Panc1 (cell line): Measurements from ENCODE around the gene FAM78A. TPM values are rescaled to one million over a fixed set of nuclear protein-coding genes. Genes with fewer than 3 reads are reported as not detected.
"Not testable (repeated sequence)": the region's sequence is repeated elsewhere in the genome, so short reads cannot be mapped to it uniquely, and the experiment has no call there.

Source experiments
- ATAC-seq: fragments of 200-7000 bp; cut with Tn5 transposase; 2 replicates; pipeline ENCODE4 v1.9.1; 2020; ENCODE audit warnings: mild to moderate bottlenecking, moderate library complexity
- BruUV-seq: library from RNA; stranded (reverse); fragments of 400-500 nt; replicated peaks from 2 replicates; lab custom pipeline; 2021; lab: Mats Ljungman, UMichigan
- CTCF ChIA-PET: fragments of 300-600 bp; sonication (Branson Sonifier 250); formaldehyde crosslinking; loops from one replicate; lab custom pipeline; 2022; ENCODE audit warnings: antibody characterized with exemption; lab: Charles Lee
- POLR2A ChIA-PET: fragments of 300-600 bp; sonication (Branson Sonifier 250); formaldehyde crosslinking; loops from one replicate; lab custom pipeline; 2022; ENCODE audit warnings: antibody characterized with exemption; lab: Charles Lee
- DNase-seq: peaks from one replicate; pipeline ENCODE4 v3.0.0-alpha.2; 2010; ENCODE audit warnings: low read depth, low spot score
- H3K27ac ChIP-seq: 2 replicates; pipeline ENCODE4 v1.5.1; 2011; ENCODE audit warnings: mild to moderate bottlenecking, low read length, inconsistent platforms
- H3K27me3 ChIP-seq: fragments of 200-500 bp; sonication (Bioruptor generic); 2 replicates; pipeline ENCODE4 v1.6.0; 2014; ENCODE audit warnings: low read length, inconsistent platforms; ENCODE audit not compliant: control insufficient read depth, insufficient read depth
- H3K36me3 ChIP-seq: fragments of 200-500 bp; sonication (Bioruptor generic); 2 replicates; pipeline ENCODE4 v1.5.1; 2014; ENCODE audit warnings: inconsistent platforms, mild to moderate bottlenecking, low read length, moderate library complexity; ENCODE audit not compliant: control insufficient read depth, insufficient read depth
- H3K4me1 ChIP-seq: 2 replicates; pipeline ENCODE4 v1.5.1; 2011; ENCODE audit warnings: inconsistent platforms, mild to moderate bottlenecking, low read length, moderate library complexity; ENCODE audit not compliant: control insufficient read depth, insufficient read depth
- H3K4me3 ChIP-seq, 2 experiments: 2 replicates each; pipeline ENCODE4 v1.5.1; 2011 to 2012; ENCODE audit warnings: low read depth in 2 of 2, low read length in 2 of 2, mild to moderate bottlenecking in 2 of 2, inconsistent platforms in 1 of 2, moderate library complexity in 1 of 2
- H3K9me3 ChIP-seq: fragments of 200-500 bp; sonication (Bioruptor generic); 2 replicates; pipeline ENCODE4 v1.5.1; 2014; ENCODE audit warnings: low read depth, mild to moderate bottlenecking, inconsistent platforms, low read length, moderate library complexity; ENCODE audit not compliant: control insufficient read depth, insufficient read depth
- CTCF ChIP-seq: fragments of 450-650 bp; IDR thresholded peaks from 2 replicates; pipeline ENCODE4 v1.5.1; 2017; ENCODE audit warnings: mild to moderate bottlenecking
- POLR2AphosphoS5 ChIP-seq: IDR thresholded peaks from 2 replicates; pipeline ENCODE4 v1.6.1; 2012; ENCODE audit warnings: mild to moderate bottlenecking, low read depth, low read length, moderate library complexity
- REST ChIP-seq, 2 experiments: IDR thresholded peaks; 2 replicates each; pipeline ENCODE4 v1.6.1; 2011 to 2012; ENCODE audit warnings: low read depth in 2 of 2, control low read depth in 1 of 2, low read length in 1 of 2, mild to moderate bottlenecking in 1 of 2, moderate library complexity in 1 of 2; ENCODE audit not compliant: insufficient read depth in 1 of 2
- SIN3A ChIP-seq: IDR thresholded peaks from 2 replicates; pipeline ENCODE4 v1.6.1; 2012; ENCODE audit warnings: low read depth, mild to moderate bottlenecking, low read length, moderate library complexity, borderline replicate concordance; ENCODE audit not compliant: insufficient read depth
- TCF7L2 ChIP-seq: IDR thresholded peaks from 2 replicates; pipeline ENCODE4 v1.6.1; 2011; ENCODE audit warnings: mild to moderate bottlenecking, low read depth, low read length, inconsistent platforms
- in situ Hi-C: cut with HindIII; loops from 2 replicates; pipeline ENCODE4 v1.10.0; 2016; ENCODE audit warnings: low sequenced_read_pairs, low pct_unique_long_range_greater_than_20kb
- intact Hi-C: fragments of 100-400 bp; cut with micrococcal nuclease; formaldehyde crosslinking; loops from one replicate; pipeline ENCODE4 v1.10.0; 2022; ENCODE audit not compliant: unreplicated experiment
- total RNA-seq: library from RNA; stranded (reverse); gene quantifications from one replicate; pipeline ENCODE4 v1.2.1, GENCODE V29; 2021; ENCODE audit not compliant: unreplicated experiment

Gene FAM78A
- total RNA-seq, 1 experiment from 2014 or later: 0.59 TPM

- H3K4me1 ChIP-seq: no peaks in the 10 kb centered on the region
- no peak for ATAC-seq
- POLR2A ChIA-PET: no interaction called here
- CTCF ChIA-PET: interaction anchor here (0.6 kb wide), 1 partner anchor 12 kb away, joined by 10 read pairs; no protein-coding TSS in a partner anchor
- no peak for DNase-seq
- intact Hi-C loops: no loop called here
- no peaks in the 10 kb centered on the region for H3K9me3 ChIP-seq
- no peaks in the 10 kb centered on the region for H3K36me3 ChIP-seq
- no peak overlapping the region for H3K27ac ChIP-seq
- no peak overlapping the region for H3K4me3 ChIP-seq
- no peaks in the 10 kb centered on the region for H3K27me3 ChIP-seq
- TF ChIP-seq TCF7L2: no peak
- no peak for TF ChIP-seq SIN3A
- no peak for TF ChIP-seq POLR2AphosphoS5
- TF ChIP-seq CTCF: no peak
- no peak for TF ChIP-seq REST (IDR thresholded peaks at IDR 0.05; ENCODE audit: insufficient read depth in 1 of 2, low read depth in 2 of 2, low read length in 1 of 2)
- in situ Hi-C loops: no loop called here
- no TSS peak for BruUV-seq
Measured at GRCh38 chr9:131271506-131271931, 4.8 kb downstream of the FAM78A start.

GRCh38 chr9:131271016-131271273, 5.4 kb downstream of the FAM78A start:
- H3K27ac ChIP-seq, CTCF ChIA-PET, H3K27me3 ChIP-seq: not testable (repeated sequence)

GRCh38 chr9:131270171-131271015, 5.9 kb downstream of the FAM78A start:
- CTCF ChIA-PET: no interaction called here

More at GRCh38 chr9:131271016-131271273, 5.4 kb downstream of the FAM78A start:
- H3K4me1 ChIP-seq, DNase-seq, H3K36me3 ChIP-seq, POLR2A ChIA-PET, H3K4me3 ChIP-seq, H3K9me3 ChIP-seq, intact Hi-C loops, ATAC-seq, BruUV-seq, in situ Hi-C loops: not testable (repeated sequence)

More at GRCh38 chr9:131270171-131271015, 5.9 kb downstream of the FAM78A start:
- DNase-seq (no peak), ATAC-seq (no peak)
- H3K36me3 ChIP-seq: no peaks in the 10 kb centered on the region
- H3K4me1 ChIP-seq: no peaks in the 10 kb centered on the region
- H3K27me3 ChIP-seq: no peaks in the 10 kb centered on the region
- no peaks in the 10 kb centered on the region for H3K9me3 ChIP-seq
- in situ Hi-C loops: no loop called here
- H3K27ac ChIP-seq: no peak overlapping the region
- TF ChIP-seq TCF7L2 (no peak), POLR2AphosphoS5 (no peak), SIN3A (no peak), REST (IDR thresholded peaks at IDR 0.05; ENCODE audit: insufficient read depth in 1 of 2, low read depth in 2 of 2, low read length in 1 of 2) (no peak), CTCF (no peak)
- intact Hi-C loops: no loop called here
- POLR2A ChIA-PET: interaction anchor here (0.6 kb wide), 1 partner anchor 277 kb away, joined by 8 read pairs; no protein-coding TSS in a partner anchor
- BruUV-seq: no TSS peak
- no peak overlapping the region for H3K4me3 ChIP-seq
